ENCODE data around the gene SCN9A. TPM values are rescaled to one million over a fixed set of nuclear protein-coding genes. Genes with fewer than 3 reads are reported as not detected.

SCN9A gene
- total RNA-seq, 1 donor from 2014 or later, result 7.8 TPM

- Histone ChIP-seq H2AFZ (ENCODE audit: low read depth, low read length) (no peak overlapping the region), H3K79me2 (ENCODE audit: insufficient read depth, low read length) (no peaks in the 10 kb centered on the region), H3K27ac (ENCODE audit: low read depth, low read length) (no peak overlapping the region), H3K9me3 (ENCODE audit: insufficient read depth, low read depth, low read length) (no peaks in the 10 kb centered on the region), H3K4me2 (ENCODE audit: low read length) (no peak overlapping the region), H3K4me1 (ENCODE audit: insufficient read depth, low read length) (no peaks in the 10 kb centered on the region), H3K36me3 (ENCODE audit: insufficient read depth, low read length) (no peaks in the 10 kb centered on the region), H3K27me3 (ENCODE audit: insufficient read depth, low read length) (no peaks in the 10 kb centered on the region), H3K9ac (ENCODE audit: low read length) (no peak overlapping the region), H4K20me1 (ENCODE audit: insufficient read depth, low read length) (no peaks in the 10 kb centered on the region), H3K4me3 (ENCODE audit: insufficient read depth, low read depth, low read length) (no peak overlapping the region)
- FAIRE-seq (no peak), DNase-seq (ENCODE audit: low read depth) (no peak)
- Mint-ChIP-seq H3K4me3 (ENCODE audit: unreplicated experiment) (no peak overlapping the region), H3K9me3 (ENCODE audit: unreplicated experiment) (no peaks in the 10 kb centered on the region), H3K4me1 (ENCODE audit: low read depth, unreplicated experiment) (no peaks in the 10 kb centered on the region), H3K27ac (ENCODE audit: unreplicated experiment) (no peak overlapping the region), H3K27me3 (ENCODE audit: low read depth, unreplicated experiment) (no peaks in the 10 kb centered on the region), H3K36me3 (ENCODE audit: low read depth, unreplicated experiment) (no peaks in the 10 kb centered on the region)
- TF ChIP-seq CTCF (IDR thresholded peaks at IDR 0.05; ENCODE audit: insufficient read depth, low read depth, low read length) (no peak), EZH2 (IDR thresholded peaks at IDR 0.05; ENCODE audit: insufficient read depth, low read length) (no peak)
These were observed 68.4 kb downstream of the SCN9A start for GRCh38 chr2:166307326-166307725.

- FAIRE-seq (no peak), DNase-seq (ENCODE audit: low read depth) (no peak)
- Histone ChIP-seq H3K4me2 (ENCODE audit: low read length) (no peak overlapping the region), H3K79me2 (ENCODE audit: insufficient read depth, low read length) (no peaks in the 10 kb centered on the region), H3K4me3 (ENCODE audit: insufficient read depth, low read depth, low read length) (no peak overlapping the region), H2AFZ (ENCODE audit: low read depth, low read length) (no peak overlapping the region), H3K9ac (ENCODE audit: low read length) (no peak overlapping the region), H3K4me1 (ENCODE audit: insufficient read depth, low read length) (no peaks in the 10 kb centered on the region), H3K27ac (ENCODE audit: low read depth, low read length) (no peak overlapping the region), H3K36me3 (ENCODE audit: insufficient read depth, low read length) (no peaks in the 10 kb centered on the region), H3K9me3 (ENCODE audit: insufficient read depth, low read depth, low read length) (no peaks in the 10 kb centered on the region), H3K27me3 (ENCODE audit: insufficient read depth, low read length) (no peaks in the 10 kb centered on the region), H4K20me1 (ENCODE audit: insufficient read depth, low read length) (no peaks in the 10 kb centered on the region)
- Mint-ChIP-seq H3K4me1 (ENCODE audit: low read depth, unreplicated experiment) (no peaks in the 10 kb centered on the region), H3K4me3 (ENCODE audit: unreplicated experiment) (no peak overlapping the region), H3K36me3 (ENCODE audit: low read depth, unreplicated experiment) (no peaks in the 10 kb centered on the region), H3K27ac (ENCODE audit: unreplicated experiment) (no peak overlapping the region), H3K9me3 (ENCODE audit: unreplicated experiment) (no peaks in the 10 kb centered on the region), H3K27me3 (ENCODE audit: low read depth, unreplicated experiment) (no peaks in the 10 kb centered on the region)
- TF ChIP-seq CTCF (IDR thresholded peaks at IDR 0.05; ENCODE audit: insufficient read depth, low read depth, low read length) (no peak), EZH2 (IDR thresholded peaks at IDR 0.05; ENCODE audit: insufficient read depth, low read length) (no peak)
These were observed 71.1 kb downstream of the SCN9A start for GRCh38 chr2:166304656-166305055.

- no peak for DNase-seq (ENCODE audit: low read depth)
- Histone ChIP-seq H3K4me2 (ENCODE audit: low read length) (no peak overlapping the region), H2AFZ (ENCODE audit: low read depth, low read length) (no peak overlapping the region), H3K4me3 (ENCODE audit: insufficient read depth, low read depth, low read length) (no peak overlapping the region), H3K4me1 (ENCODE audit: insufficient read depth, low read length) (no peaks in the 10 kb centered on the region), H3K27ac (ENCODE audit: low read depth, low read length) (no peak overlapping the region), H4K20me1 (ENCODE audit: insufficient read depth, low read length) (no peaks in the 10 kb centered on the region), H3K79me2 (ENCODE audit: insufficient read depth, low read length) (no peaks in the 10 kb centered on the region), H3K36me3 (ENCODE audit: insufficient read depth, low read length) (no peaks in the 10 kb centered on the region), H3K27me3 (ENCODE audit: insufficient read depth, low read length) (no peaks in the 10 kb centered on the region), H3K9me3 (ENCODE audit: insufficient read depth, low read depth, low read length) (no peaks in the 10 kb centered on the region), H3K9ac (ENCODE audit: low read length) (no peak overlapping the region)
- FAIRE-seq, result no peak
- Mint-ChIP-seq H3K4me1 (ENCODE audit: low read depth, unreplicated experiment) (no peaks in the 10 kb centered on the region), H3K27ac (ENCODE audit: unreplicated experiment) (no peak overlapping the region), H3K27me3 (ENCODE audit: low read depth, unreplicated experiment) (no peaks in the 10 kb centered on the region), H3K4me3 (ENCODE audit: unreplicated experiment) (no peak overlapping the region), H3K36me3 (ENCODE audit: low read depth, unreplicated experiment) (no peaks in the 10 kb centered on the region), H3K9me3 (ENCODE audit: unreplicated experiment) (no peaks in the 10 kb centered on the region)
- TF ChIP-seq CTCF (IDR thresholded peaks at IDR 0.05; ENCODE audit: insufficient read depth, low read depth, low read length) (no peak), EZH2 (IDR thresholded peaks at IDR 0.05; ENCODE audit: insufficient read depth, low read length) (no peak)
These were observed 73.7 kb downstream of the SCN9A start for GRCh38 chr2:166302036-166302435.
